Activated CD8-positive, alpha-beta memory T cell treated with anti-CD3 and anti-CD28 coated beads for 48 hours (primary cell): Measurements from ENCODE around the gene BPIFB6.

Source experiments
- DNase-seq, 3 experiments: peaks; one replicate each; pipeline ENCODE4 v3.0.0-alpha.2; 2020; ENCODE audit warnings: low read depth in 2 of 3, low spot score in 2 of 3

Gene BPIFB6

GRCh38 chr20:33031531-33031930 is at the start of gene BPIFB6:
Gene BPIFB6, plus strand, starts transcription at chr20:33031648. Its CDS starts 0 bp downstream, at chr20:33031648.
- no peak for DNase-seq

GRCh38 chr20:32982617-32983458 is 48.6 kb upstream of the BPIFB6 start:
- DNase-seq = no peak

- no peak for DNase-seq
Measured at GRCh38 chr20:32983459-32984112, 47.9 kb upstream of the BPIFB6 start.

- DNase-seq = no peak
Measured at GRCh38 chr20:32984196-32984595, 47.3 kb upstream of the BPIFB6 start.

GRCh38 chr20:32984631-32985354 is 46.7 kb upstream of the BPIFB6 start:
- no peak for DNase-seq

GRCh38 chr20:32985596-32985995 is 45.9 kb upstream of the BPIFB6 start:
- no peak for DNase-seq

GRCh38 chr20:32986331-32986966 is 45.0 kb upstream of the BPIFB6 start:
- DNase-seq = no peak

GRCh38 chr20:32987044-32987825 is 44.2 kb upstream of the BPIFB6 start:
- DNase-seq = no peak

- DNase-seq = no peak
Measured at GRCh38 chr20:32988008-32988407, 43.4 kb upstream of the BPIFB6 start.

- no peak for DNase-seq
Measured at GRCh38 chr20:32989507-32990283, 41.8 kb upstream of the BPIFB6 start.

- DNase-seq = no peak
Measured at GRCh38 chr20:32990426-32990825, 41.0 kb upstream of the BPIFB6 start.

- no peak for DNase-seq
Measured at GRCh38 chr20:32991383-32991782, 40.1 kb upstream of the BPIFB6 start.

- no peak for DNase-seq
Measured at GRCh38 chr20:32991792-32992641, 39.4 kb upstream of the BPIFB6 start.

GRCh38 chr20:32993496-32994050 is 37.9 kb upstream of the BPIFB6 start:
- no peak for DNase-seq

GRCh38 chr20:32995802-32996201 is 35.6 kb upstream of the BPIFB6 start:
- no peak for DNase-seq

GRCh38 chr20:32997431-32997830 is 34.0 kb upstream of the BPIFB6 start:
- no peak for DNase-seq

GRCh38 chr20:32999603-33000250 is 31.7 kb upstream of the BPIFB6 start:
- no peak for DNase-seq

- no peak for DNase-seq
Measured at GRCh38 chr20:33000802-33001466, 30.5 kb upstream of the BPIFB6 start.
